LNCAP (cell line): ENCODE results near the gene PIR.

ENCODE experiments used
- TF ChIP-seq, protein P1 (sequence below): fragments of 450-650 bp; IDR thresholded peaks from 2 replicates; pipeline ENCODE4 v1.5.1; 2017; ENCODE audit warnings: mild to moderate bottlenecking

The PIR gene

GRCh38 chrX:15401378-15401777, 91.8 kb downstream of the PIR start:
- TF ChIP-seq, protein P1, sequence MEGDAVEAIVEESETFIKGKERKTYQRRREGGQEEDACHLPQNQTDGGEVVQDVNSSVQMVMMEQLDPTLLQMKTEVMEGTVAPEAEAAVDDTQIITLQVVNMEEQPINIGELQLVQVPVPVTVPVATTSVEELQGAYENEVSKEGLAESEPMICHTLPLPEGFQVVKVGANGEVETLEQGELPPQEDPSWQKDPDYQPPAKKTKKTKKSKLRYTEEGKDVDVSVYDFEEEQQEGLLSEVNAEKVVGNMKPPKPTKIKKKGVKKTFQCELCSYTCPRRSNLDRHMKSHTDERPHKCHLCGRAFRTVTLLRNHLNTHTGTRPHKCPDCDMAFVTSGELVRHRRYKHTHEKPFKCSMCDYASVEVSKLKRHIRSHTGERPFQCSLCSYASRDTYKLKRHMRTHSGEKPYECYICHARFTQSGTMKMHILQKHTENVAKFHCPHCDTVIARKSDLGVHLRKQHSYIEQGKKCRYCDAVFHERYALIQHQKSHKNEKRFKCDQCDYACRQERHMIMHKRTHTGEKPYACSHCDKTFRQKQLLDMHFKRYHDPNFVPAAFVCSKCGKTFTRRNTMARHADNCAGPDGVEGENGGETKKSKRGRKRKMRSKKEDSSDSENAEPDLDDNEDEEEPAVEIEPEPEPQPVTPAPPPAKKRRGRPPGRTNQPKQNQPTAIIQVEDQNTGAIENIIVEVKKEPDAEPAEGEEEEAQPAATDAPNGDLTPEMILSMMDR, result no peak

GRCh38 chrX:15399962-15400391, 93.2 kb downstream of the PIR start:
- TF ChIP-seq, protein P1, result no peak

DNA sequence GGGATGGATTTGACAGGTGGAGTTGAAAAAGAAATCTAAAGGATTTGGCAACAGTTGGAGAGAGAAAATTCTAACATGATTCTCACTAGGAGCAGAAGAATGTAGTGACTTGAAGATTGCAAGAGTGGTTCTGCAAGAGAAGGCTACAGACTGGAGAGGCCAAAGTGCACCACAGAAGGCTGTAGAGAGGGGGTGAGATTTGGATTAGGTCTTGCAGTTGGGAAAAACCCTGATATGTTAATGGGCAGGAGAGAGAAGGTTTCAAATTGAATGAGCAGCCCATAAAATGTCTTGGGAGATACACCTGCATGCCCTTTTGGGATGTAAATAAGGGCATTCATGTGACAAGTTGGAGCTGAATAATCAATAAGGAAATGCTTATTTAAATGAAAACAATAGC, 94.3 kb downstream of the PIR start:
- TF ChIP-seq, protein P1, result no peak

DNA sequence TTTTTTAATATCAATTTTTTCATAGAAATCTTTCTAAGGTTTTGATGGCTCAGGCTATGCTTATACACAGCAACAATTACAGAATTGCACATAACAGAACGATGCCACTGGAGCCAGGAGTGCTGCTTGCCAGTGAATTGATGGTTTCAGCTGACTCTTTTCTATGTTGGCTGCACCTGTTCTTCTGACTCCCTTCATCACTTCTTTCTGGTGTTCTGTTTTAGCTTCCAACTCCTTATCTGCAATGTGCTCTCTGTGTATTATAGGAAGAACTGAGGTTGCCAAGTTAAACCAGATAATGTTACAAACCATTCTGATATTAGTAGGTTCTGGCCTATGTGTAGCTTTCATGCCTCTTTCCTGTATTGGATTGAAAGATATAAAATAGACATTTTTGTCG, 97.3 kb downstream of the PIR start:
- TF ChIP-seq, protein P1, result no peak

GRCh38 chrX:15391850-15392249, 101.3 kb downstream of the PIR start:
- TF ChIP-seq, protein P1, result no peak

DNA sequence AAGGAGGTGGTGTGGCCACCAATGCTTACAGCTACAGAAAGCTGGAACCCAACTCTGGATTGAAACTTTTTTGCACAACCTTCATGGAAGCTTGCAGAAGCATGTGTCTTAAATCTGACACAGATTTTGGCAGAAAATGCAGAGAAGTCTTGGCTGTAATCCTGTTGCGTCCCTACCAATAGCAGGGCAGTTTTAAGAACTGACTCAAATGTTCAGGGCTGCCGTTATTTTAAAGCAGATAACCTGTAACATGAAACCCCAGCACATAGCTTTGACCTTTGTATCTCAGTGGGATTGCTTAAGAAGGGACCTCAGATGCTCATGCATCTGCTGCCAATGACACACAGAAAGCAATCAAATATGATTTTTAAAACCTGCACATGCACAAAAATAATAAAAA, 108.8 kb downstream of the PIR start, which contains the start of gene VEGFD:
Gene VEGFD (minus strand): TSS at position 110 of the 400 bp plus-strand sequence. CDS start 467 bp downstream, outside the sequence.
- TF ChIP-seq, protein P1, result no peak

GRCh38 chrX:15382813-15383212, 110.3 kb downstream of the PIR start:
- TF ChIP-seq, protein P1, result no peak

- TF ChIP-seq, protein P1, result no peak
Measured at GRCh38 chrX:15376956-15377355, 116.2 kb downstream of the PIR start.
